Measurements from ENCODE around the gene ATP5PD.

Gene ATP5PD

DNA sequence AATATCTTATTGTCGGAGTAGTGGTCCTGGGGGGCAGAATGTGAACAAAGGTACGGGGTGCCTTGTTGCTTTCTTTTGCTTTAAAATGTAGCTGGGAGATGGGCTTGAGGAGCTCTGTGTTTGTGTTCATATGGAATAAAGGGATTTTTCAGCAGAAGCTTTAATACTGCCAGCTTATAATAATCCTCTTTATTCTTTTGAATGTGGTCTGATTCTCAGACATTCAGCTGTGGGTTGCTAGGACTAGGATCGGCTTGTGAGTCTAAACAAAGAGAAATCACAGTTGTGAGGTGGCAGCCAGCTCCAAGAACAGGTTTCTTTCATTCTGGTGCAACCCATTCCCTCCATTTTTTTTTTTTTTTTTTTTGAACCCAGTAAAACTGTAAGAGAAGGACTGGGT lies 27.1 kb downstream of the ATP5PD start:
- H4K8ac ChIP-seq (ENCODE audit: low read depth, low read length): no peak overlapping the region
- no peak overlapping the region for H3K9ac ChIP-seq (ENCODE audit: low read length)
- peaks cover 13 to 18% of the 10 kb centered on the region in 2 experiments for H3K4me1 ChIP-seq (ENCODE audit: control insufficient read depth in 1 of 2, insufficient read depth in 2 of 2, low read length in 2 of 2)
- no peaks in the 10 kb centered on the region for H3K79me1 ChIP-seq (ENCODE audit: low read length)
- peaks cover 14 to 22% of the 10 kb centered on the region in 2 experiments for H3K36me3 ChIP-seq (ENCODE audit: control insufficient read depth in 1 of 2, insufficient read depth in 2 of 2, low read length in 2 of 2)
- H2AK5ac ChIP-seq (ENCODE audit: low read length): no peak overlapping the region
- H3K4ac ChIP-seq (ENCODE audit: low read depth, low read length): no peak overlapping the region
- no peak overlapping the region for H3K4me3 ChIP-seq (ENCODE audit: low read depth, low read length)
- H3K27me3 ChIP-seq (ENCODE audit: insufficient read depth, low read length): no peaks in the 10 kb centered on the region
- H3K27ac ChIP-seq (ENCODE audit: low read depth, low read length): peak overlapping the region; percentile 83
- H3K79me2 ChIP-seq (ENCODE audit: control insufficient read depth, insufficient read depth, low read length, poor library complexity): no peaks in the 10 kb centered on the region
- no peak overlapping the region for H2BK12ac ChIP-seq (ENCODE audit: low read length)
- H2BK120ac ChIP-seq (ENCODE audit: insufficient read depth, low read length, poor library complexity): no peak overlapping the region
- no peak for DNase-seq
- no peak overlapping the region for H4K91ac ChIP-seq (ENCODE audit: low read depth, low read length)
- no peak overlapping the region for H2BK5ac ChIP-seq (ENCODE audit: low read depth, low read length, poor library complexity)
- H3K9me3 ChIP-seq (ENCODE audit: insufficient read depth, low read depth, low read length): no peaks in the 10 kb centered on the region
- H3K18ac ChIP-seq (ENCODE audit: low read length): no peak overlapping the region
- H3K14ac ChIP-seq (ENCODE audit: low read length): no peak overlapping the region
- H2AFZ ChIP-seq (ENCODE audit: insufficient read depth, low read length, poor library complexity): no peak overlapping the region
- no peak overlapping the region for H3K23ac ChIP-seq (ENCODE audit: low read length)
- no peak overlapping the region for H4K12ac ChIP-seq (ENCODE audit: low read depth, low read length)
- no peak overlapping the region for H3K4me2 ChIP-seq (ENCODE audit: low read length)
- WGBS (ENCODE audit: extremely low coverage, insufficient coverage, insufficient read length): no CpG with 5 or more reads among the region's 3 CpGs

DNA sequence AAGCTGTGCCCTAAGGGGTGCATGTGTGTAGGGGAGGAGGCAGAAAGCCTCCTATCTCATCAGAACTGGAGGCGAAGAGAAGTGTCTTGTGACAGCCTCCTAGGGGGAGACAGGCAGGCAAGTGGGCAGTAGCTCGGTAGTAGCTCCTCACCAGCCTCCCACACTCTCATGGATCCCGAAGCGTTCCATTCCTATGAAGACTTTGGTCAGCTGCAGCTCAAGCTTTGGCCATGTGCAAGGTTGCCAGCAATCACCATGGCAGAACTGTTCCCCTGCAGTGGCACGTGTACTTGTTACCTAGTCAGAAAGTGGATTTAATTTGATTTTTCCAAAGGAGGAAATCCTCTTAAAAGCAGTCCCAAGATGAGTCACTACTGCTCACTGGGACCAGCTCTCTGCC lies 27.6 kb downstream of the ATP5PD start:
- Histone ChIP-seq H3K9ac (ENCODE audit: low read length) (no peak overlapping the region), H3K4ac (ENCODE audit: low read depth, low read length) (no peak overlapping the region), H3K27me3 (ENCODE audit: insufficient read depth, low read length) (no peaks in the 10 kb centered on the region), H3K79me2 (ENCODE audit: control insufficient read depth, insufficient read depth, low read length, poor library complexity) (no peaks in the 10 kb centered on the region), H2BK5ac (ENCODE audit: low read depth, low read length, poor library complexity) (no peak overlapping the region), H4K12ac (ENCODE audit: low read depth, low read length) (no peak overlapping the region), H4K8ac (ENCODE audit: low read depth, low read length) (no peak overlapping the region), H3K4me3 (ENCODE audit: low read depth, low read length) (no peak overlapping the region), H3K36me3 (ENCODE audit: control insufficient read depth in 1 of 2, insufficient read depth in 2 of 2, low read length in 2 of 2) (peaks cover 14 to 22% of the 10 kb centered on the region in 2 experiments), H2AFZ (ENCODE audit: insufficient read depth, low read length, poor library complexity) (no peak overlapping the region), H2BK12ac (ENCODE audit: low read length) (no peak overlapping the region), H3K4me2 (ENCODE audit: low read length) (no peak overlapping the region), H3K79me1 (ENCODE audit: low read length) (no peaks in the 10 kb centered on the region), H3K4me1 (ENCODE audit: control insufficient read depth in 1 of 2, insufficient read depth in 2 of 2, low read length in 2 of 2) (peaks cover 13 to 18% of the 10 kb centered on the region in 2 experiments), H2AK5ac (ENCODE audit: low read length) (no peak overlapping the region), H3K9me3 (ENCODE audit: insufficient read depth, low read depth, low read length) (no peaks in the 10 kb centered on the region), H3K27ac (ENCODE audit: low read depth, low read length) (no peak overlapping the region), H2BK120ac (ENCODE audit: insufficient read depth, low read length, poor library complexity) (no peak overlapping the region), H3K23ac (ENCODE audit: low read length) (no peak overlapping the region), H3K18ac (ENCODE audit: low read length) (no peak overlapping the region), H3K14ac (ENCODE audit: low read length) (no peak overlapping the region), H4K91ac (ENCODE audit: low read depth, low read length) (no peak overlapping the region)
- WGBS (ENCODE audit: extremely low coverage, insufficient coverage, insufficient read length): no CpG with 5 or more reads among the region's 5 CpGs
- no peak for DNase-seq

DNA sequence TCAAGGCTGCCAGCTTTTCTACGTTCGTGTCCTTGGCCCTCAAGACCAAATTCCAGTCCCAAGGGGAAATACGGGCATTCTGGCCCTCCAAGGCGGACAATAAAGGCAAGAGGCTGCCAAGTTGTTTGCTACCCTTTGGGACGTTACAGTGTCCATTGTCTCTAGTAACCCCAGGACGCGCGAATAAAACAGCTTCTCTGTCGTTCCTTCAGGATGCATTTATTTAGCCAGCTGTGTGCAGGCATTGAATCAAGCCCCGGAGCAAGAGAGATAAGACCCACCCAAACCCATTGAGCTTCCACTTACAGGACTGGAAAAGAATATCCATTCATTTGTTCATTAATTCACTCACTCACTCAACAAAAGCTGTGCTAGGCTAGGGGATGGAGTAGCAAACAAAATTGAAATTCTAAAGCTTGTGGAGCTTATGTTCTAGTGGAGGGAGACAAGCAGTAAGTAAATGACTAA lies 33.6 kb downstream of the ATP5PD start:
- H3K4me2 ChIP-seq (ENCODE audit: low read length): peak overlapping the region; percentile 85
- peak overlapping the region; percentile 63 for H3K9ac ChIP-seq (ENCODE audit: low read length)
- no peak overlapping the region for H3K23ac ChIP-seq (ENCODE audit: low read length)
- peak overlapping the region; percentile 95 for H4K12ac ChIP-seq (ENCODE audit: low read depth, low read length)
- H3K4me1 ChIP-seq (ENCODE audit: control insufficient read depth in 1 of 2, insufficient read depth in 2 of 2, low read length in 2 of 2): peaks cover 15 to 23% of the 10 kb centered on the region in 2 experiments
- H3K79me2 ChIP-seq (ENCODE audit: control insufficient read depth, insufficient read depth, low read length, poor library complexity): peaks cover 5% of the 10 kb centered on the region
- H2BK5ac ChIP-seq (ENCODE audit: low read depth, low read length, poor library complexity): no peak overlapping the region
- peak overlapping the region; percentile 5 for H2AFZ ChIP-seq (ENCODE audit: insufficient read depth, low read length, poor library complexity)
- peak overlapping the region; percentile 82 for H3K27ac ChIP-seq (ENCODE audit: low read depth, low read length)
- no peak overlapping the region for H2AK5ac ChIP-seq (ENCODE audit: low read length)
- H3K27me3 ChIP-seq (ENCODE audit: insufficient read depth, low read length): no peaks in the 10 kb centered on the region
- no peak for DNase-seq
- H2BK12ac ChIP-seq (ENCODE audit: low read length): no peak overlapping the region
- H3K36me3 ChIP-seq (ENCODE audit: control insufficient read depth in 1 of 2, insufficient read depth in 2 of 2, low read length in 2 of 2): peaks cover 0 to 2% of the 10 kb centered on the region in 2 experiments
- H3K9me3 ChIP-seq (ENCODE audit: insufficient read depth, low read depth, low read length): no peaks in the 10 kb centered on the region
- peaks cover 12% of the 10 kb centered on the region for H3K79me1 ChIP-seq (ENCODE audit: low read length)
- H3K18ac ChIP-seq (ENCODE audit: low read length): no peak overlapping the region
- no CpG with 5 or more reads among the region's 10 CpGs for WGBS (ENCODE audit: extremely low coverage, insufficient coverage, insufficient read length)
- peak overlapping the region; percentile 90 for H4K91ac ChIP-seq (ENCODE audit: low read depth, low read length)
- H3K14ac ChIP-seq (ENCODE audit: low read length): peak overlapping the region; percentile 89
- H4K8ac ChIP-seq (ENCODE audit: low read depth, low read length): peak overlapping the region; percentile 98
- peak overlapping the region; percentile 90 for H2BK120ac ChIP-seq (ENCODE audit: insufficient read depth, low read length, poor library complexity)
- H3K4ac ChIP-seq (ENCODE audit: low read depth, low read length): no peak overlapping the region
- H3K4me3 ChIP-seq (ENCODE audit: low read depth, low read length): peak overlapping the region; percentile 86

DNA sequence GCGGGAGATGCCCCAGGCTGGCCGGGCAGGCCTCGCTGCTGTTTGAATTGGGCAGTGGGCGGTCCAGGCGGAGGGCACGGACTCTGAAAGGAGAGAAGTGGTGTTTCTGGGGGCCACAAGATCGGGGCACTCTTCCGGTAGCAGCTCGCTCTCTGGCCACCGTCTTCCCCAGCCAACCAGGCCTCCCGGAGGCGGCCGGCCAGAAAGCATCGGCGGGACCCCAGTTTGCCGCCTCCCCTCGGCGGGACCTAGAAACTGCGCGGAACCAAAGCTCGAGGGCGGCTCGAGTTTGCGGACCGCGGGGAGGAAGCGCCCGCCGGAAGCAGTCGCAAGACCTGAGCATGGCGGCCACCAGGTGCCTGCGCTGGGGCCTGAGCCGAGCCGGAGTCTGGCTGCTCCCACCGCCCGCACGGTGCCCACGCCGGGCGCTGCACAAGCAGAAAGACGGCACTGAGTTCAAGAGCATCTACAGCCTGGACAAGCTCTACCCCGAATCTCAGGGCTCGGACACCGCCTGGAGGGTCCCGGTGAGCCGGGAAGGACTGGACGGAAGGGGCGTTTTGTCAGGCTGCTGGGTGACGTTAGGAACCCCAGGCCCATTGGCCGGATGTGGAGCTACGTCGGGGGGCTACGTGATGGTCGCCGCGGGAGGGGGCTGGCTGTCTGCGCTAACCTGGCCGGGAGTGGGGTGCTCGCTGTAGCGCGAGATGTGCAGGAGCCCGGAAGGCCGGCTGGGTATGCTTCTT lies 34.2 kb downstream of the ATP5PD start, which contains the start of gene MRPL58:
MRPL58 (plus strand) TSS at position 325 of the 746 bp plus-strand sequence; CDS start at position 342, 17 bp downstream.
- H3K4me1 ChIP-seq (ENCODE audit: control insufficient read depth in 1 of 2, insufficient read depth in 2 of 2, low read length in 2 of 2): peaks cover 15 to 23% of the 10 kb centered on the region in 2 experiments
- H3K4me3 ChIP-seq (ENCODE audit: low read depth, low read length): peak within 1 kb of the TSS; percentile 86
- H3K27ac ChIP-seq (ENCODE audit: low read depth, low read length): peak within 1 kb of the TSS; percentile 82
- H3K27me3 ChIP-seq (ENCODE audit: insufficient read depth, low read length): no peaks in the 10 kb centered on the region
- peak within 1 kb of the TSS; percentile 85 for H3K4me2 ChIP-seq (ENCODE audit: low read length)
- H3K9ac ChIP-seq (ENCODE audit: low read length): peak within 1 kb of the TSS; percentile 78
- H4K8ac ChIP-seq (ENCODE audit: low read depth, low read length): peak within 1 kb of the TSS; percentile 98
- peak within 1 kb of the TSS; percentile 85 for H3K18ac ChIP-seq (ENCODE audit: low read length)
- peak within 1 kb of the TSS; percentile 90 for H2BK120ac ChIP-seq (ENCODE audit: insufficient read depth, low read length, poor library complexity)
- H3K4ac ChIP-seq (ENCODE audit: low read depth, low read length): peak within 1 kb of the TSS; percentile 71
- H2AFZ ChIP-seq (ENCODE audit: insufficient read depth, low read length, poor library complexity): peak within 1 kb of the TSS; percentile 97
- no peaks in the 10 kb centered on the region for H3K9me3 ChIP-seq (ENCODE audit: insufficient read depth, low read depth, low read length)
- H2BK5ac ChIP-seq (ENCODE audit: low read depth, low read length, poor library complexity): peak within 1 kb of the TSS; percentile 87
- DNase-seq: peak; percentile 67 to 86
- H3K23ac ChIP-seq (ENCODE audit: low read length): no peak within 1 kb of the TSS
- no peak within 1 kb of the TSS for H2BK12ac ChIP-seq (ENCODE audit: low read length)
- no peak within 1 kb of the TSS for H2AK5ac ChIP-seq (ENCODE audit: low read length)
- H3K79me1 ChIP-seq (ENCODE audit: low read length): peaks cover 12% of the 10 kb centered on the region
- no CpG with 5 or more reads among the region's 63 CpGs for WGBS (ENCODE audit: extremely low coverage, insufficient coverage, insufficient read length)
- peak within 1 kb of the TSS; percentile 97 for H4K12ac ChIP-seq (ENCODE audit: low read depth, low read length)
- peak within 1 kb of the TSS; percentile 89 for H3K14ac ChIP-seq (ENCODE audit: low read length)
- H3K79me2 ChIP-seq (ENCODE audit: control insufficient read depth, insufficient read depth, low read length, poor library complexity): peaks cover 5% of the 10 kb centered on the region
- peaks cover 0 to 2% of the 10 kb centered on the region in 2 experiments for H3K36me3 ChIP-seq (ENCODE audit: control insufficient read depth in 1 of 2, insufficient read depth in 2 of 2, low read length in 2 of 2)
- H4K91ac ChIP-seq (ENCODE audit: low read depth, low read length): peak within 1 kb of the TSS; percentile 90
